Measurements from ENCODE around the gene AOC3.
"Not testable (repeated sequence)": the region's sequence is repeated elsewhere in the genome, so short reads cannot be mapped to it uniquely, and the experiment has no call there.

Gene AOC3

GRCh38 chr17:42867694-42868261 is 16.8 kb downstream of the AOC3 start:
- DNase-seq: not testable (repeated sequence)

GRCh38 chr17:42868338-42868737 is 17.3 kb downstream of the AOC3 start:
- no peak for DNase-seq

GRCh38 chr17:42871647-42872046 is 20.6 kb downstream of the AOC3 start:
- DNase-seq: no peak

GRCh38 chr17:42872251-42872965 is 21.4 kb downstream of the AOC3 start:
- no peak for DNase-seq

DNA sequence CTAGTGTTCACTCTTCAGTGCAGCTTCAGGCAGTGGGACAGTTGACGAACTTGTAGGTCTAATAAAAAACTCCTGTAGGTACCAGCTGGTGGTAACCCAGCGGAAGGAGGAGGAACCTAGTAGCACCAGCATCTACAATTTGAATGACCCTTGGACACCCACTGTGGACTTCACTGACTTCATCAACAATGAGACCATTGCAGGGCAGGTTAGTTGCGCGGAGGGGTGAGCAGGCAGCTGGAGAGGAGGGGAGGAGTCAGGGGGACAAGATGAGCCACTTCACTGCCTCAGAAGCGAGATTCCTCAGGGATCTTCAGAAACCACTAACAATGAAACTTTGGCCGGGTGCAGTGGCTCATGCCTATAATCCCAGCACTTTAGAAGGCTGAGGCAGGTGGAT is 22.3 kb downstream of the AOC3 start:
- DNase-seq: no peak

DNA sequence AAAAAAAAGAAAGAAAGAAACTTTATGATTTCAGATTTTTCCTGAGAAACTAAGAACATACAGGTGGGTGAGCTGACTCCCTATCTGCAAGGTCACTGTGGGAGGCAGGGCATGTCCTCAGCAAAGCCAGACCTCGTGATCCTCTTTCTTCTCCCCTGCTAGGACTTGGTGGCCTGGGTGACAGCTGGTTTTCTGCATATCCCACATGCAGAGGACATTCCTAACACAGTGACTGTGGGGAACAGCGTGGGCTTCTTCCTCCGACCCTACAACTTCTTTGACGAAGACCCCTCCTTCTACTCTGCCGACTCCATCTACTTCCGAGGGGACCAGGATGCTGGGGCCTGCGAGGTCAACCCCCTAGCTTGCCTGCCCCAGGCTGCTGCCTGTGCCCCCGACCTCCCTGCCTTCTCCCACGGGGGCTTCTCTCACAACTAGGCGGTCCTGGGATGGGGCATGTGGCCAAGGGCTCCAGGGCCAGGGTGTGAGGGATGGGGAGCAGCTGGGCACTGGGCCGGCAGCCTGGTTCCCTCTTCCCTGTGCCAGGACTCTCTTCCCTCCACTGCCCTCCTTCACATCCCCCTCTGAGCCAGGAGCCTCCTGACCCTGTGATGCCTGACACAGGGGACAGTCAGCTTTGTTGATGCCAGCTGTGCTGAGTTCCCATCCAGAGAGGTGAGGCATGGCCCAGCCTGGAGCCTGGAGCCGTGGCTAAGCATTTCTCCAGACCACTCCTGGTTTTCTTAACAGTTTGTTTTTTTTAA is 23.1 kb downstream of the AOC3 start:
- DNase-seq: not testable (repeated sequence)

DNA sequence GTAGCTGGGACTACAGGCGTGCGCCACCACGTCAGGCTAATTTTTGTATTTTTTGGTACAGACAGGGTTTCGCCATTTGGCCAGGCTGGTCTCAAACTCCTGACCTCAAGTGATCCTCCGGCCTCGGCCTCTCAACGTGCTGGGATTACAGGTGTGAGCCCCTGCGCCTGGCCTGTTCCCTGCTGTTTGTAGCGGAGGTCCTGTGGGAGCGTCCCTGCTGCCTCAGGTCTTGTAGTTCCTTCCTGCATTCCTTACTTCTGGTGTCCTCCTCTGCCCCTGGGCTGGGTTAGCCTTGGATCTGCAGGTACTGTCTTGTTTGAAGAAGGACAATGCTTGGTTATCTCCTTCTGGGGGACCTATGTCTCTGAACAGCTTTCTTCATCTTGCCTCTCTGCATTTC is 26.0 kb downstream of the AOC3 start:
- no peak for DNase-seq

- DNase-seq: no peak
These were observed 27.3 kb downstream of the AOC3 start for GRCh38 chr17:42878123-42878880.

DNA sequence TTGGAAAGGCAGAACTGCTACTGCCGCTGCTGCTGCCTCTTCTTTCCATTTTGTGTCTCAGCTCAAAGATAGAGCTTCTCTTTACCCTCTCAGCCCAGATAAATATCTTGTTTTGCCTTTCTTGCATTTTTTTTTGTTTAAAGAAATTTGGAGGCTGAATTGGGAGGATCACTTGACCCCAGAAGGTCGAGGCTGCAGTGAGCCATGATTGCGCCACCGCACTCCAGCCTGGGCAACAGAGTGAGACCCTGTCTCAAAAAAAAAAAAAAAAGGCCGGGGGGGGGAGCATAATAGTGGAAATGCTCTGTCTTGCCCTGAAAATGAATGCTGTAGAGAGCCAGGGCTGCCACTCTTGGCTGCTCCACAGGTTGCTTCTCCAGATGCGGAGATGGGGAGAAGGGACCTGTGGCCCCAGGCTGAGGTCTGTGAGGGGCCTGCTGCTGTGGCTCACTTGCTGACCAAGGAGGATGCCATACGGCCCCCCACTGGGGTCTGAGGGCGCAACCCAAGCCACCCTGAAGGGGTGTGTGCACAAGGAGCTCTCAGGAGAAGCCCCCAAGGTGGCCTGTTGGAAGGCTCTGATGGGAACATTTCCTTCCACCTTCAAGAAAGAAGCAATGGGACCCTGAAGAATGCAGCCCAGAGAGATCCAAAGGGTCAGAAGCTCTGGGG is 28.1 kb downstream of the AOC3 start:
- DNase-seq: no peak

DNA sequence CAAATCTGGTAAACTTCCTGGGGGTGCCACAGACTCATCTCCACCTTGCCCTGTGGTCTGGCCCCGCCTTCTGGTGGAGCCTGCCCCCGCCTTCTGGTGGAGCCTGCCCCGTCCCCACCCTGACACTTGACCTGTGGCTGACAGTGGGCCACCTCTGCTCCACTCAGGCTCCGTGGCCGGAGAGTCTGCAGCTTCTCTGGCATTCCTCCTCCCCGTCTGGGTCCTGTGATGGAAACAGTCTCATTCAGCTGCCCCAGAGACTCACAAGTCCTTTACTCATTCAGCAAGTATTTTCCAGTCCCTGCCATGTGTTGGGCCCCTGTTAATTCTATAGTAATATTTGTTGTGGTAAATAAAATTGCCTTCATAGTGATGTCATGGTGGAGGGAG is 28.6 kb downstream of the AOC3 start:
- DNase-seq: no peak

GRCh38 chr17:42880776-42881310 is 29.8 kb downstream of the AOC3 start:
- DNase-seq: no peak

DNA sequence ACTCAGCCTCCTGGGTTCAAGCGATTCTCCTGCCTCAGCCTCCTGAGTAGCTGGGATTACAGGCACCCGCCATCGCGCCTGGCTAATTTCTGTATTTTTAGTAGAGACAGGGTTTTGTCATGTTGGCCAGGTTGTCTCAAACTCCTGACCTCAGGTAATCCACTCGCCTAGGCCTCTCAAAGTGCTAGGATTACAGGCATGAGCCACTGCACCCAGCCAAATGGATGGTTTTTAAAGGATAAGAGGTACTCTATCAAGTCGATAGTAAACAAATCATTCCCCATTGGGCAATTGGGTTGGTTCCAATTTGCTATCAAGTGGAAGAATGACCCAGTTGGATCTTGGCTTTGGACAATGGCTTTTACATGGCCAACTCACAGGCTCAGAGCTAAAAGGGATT is 30.7 kb downstream of the AOC3 start:
- not testable (repeated sequence) for DNase-seq

- no peak for DNase-seq
These were observed 31.2 kb downstream of the AOC3 start for GRCh38 chr17:42882166-42882565.

DNA sequence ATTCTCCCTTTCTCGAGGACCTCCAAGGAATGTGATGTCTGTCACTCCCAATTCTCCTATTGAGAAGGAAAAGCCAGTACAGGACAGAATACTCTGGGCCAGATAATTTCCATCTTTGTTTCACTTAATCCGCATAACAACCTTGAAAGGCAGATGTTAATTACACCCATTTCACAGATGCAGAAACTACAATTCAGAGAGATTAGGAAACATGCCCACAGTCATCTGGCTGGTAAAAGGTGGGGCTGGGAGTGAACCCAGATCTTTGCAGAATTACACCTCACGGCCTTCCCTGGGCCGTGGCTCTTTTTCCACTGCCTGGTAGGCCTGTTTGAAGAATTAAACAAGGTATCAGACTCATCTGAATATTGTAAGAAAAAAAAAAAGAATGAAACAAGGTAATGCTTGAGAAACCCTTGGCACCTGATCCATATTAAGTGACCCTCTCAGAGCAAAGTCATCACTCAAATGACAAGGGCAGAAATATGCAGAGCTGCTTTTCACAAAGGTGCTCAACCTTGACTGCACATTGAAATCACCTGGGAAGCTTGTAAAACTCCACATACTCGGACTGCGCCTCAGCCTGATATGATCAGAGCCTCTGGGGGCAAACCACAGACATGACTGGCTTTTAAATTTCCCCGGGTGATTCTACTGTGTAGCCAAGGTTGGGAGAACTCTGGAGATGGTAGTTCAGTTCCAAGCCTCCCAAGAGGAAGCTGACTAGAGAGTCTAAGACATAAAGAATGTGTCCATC is 33.0 kb downstream of the AOC3 start:
- no peak for DNase-seq

GRCh38 chr17:42885806-42886205 is 34.8 kb downstream of the AOC3 start:
- not testable (repeated sequence) for DNase-seq

- no peak for DNase-seq
These were observed 35.5 kb downstream of the AOC3 start for GRCh38 chr17:42886283-42887176.

DNA sequence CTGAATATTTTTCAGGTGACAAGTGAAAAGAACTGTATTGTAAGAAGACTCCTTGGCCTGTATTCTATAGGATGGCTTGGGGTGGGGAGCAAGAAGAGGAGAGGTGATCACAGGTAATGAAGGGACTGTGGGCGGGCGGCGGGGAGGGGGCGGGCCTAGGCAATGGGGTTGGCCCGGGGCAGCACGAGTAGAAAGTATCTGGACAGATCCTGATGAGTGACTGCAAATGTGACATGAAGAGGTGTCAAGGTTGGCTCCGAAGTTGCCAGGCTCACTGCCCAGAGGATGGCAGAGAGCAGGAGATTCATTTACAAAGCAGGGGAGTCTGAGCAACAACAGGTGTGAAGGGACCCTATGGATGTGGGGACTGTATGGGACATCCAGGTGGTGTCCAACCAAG is 38.8 kb downstream of the AOC3 start:
- DNase-seq: no peak

- DNase-seq: peak; percentile 14
These were observed 40.6 kb downstream of the AOC3 start for GRCh38 chr17:42891539-42892152.

DNA sequence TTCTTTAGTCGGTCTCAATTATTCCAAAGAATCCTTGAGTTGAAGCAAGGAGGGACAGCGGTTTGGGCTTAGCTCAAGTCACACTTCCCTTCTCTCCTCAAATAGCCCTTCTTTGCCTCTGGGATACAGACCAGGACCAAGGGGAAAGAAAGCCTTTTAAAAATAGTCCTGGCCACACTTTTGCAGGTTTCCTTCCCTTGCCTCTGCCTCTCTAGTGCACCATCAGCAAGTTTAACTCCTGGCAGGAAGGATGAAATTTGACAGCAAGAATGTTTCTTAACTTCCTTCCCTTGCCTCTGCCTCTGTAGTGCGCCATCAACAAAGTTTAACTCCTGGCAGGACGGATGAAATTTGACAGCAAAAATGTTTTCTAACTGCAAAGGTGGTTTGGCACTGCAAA is 42.4 kb downstream of the AOC3 start:
- no peak for DNase-seq

Measured in retina (tissue), 1 donor.